NCI-H69 (cell line): Measurements from ENCODE around the gene ATCAY.
A peak's percentile ranks its signal among the peaks of the same experiment; 100 is the strongest.

Experiments used
- DNase-seq: peaks from one replicate; lab custom pipeline; 2025; lab: John Stamatoyannopoulos, UW

Gene ATCAY

DNA sequence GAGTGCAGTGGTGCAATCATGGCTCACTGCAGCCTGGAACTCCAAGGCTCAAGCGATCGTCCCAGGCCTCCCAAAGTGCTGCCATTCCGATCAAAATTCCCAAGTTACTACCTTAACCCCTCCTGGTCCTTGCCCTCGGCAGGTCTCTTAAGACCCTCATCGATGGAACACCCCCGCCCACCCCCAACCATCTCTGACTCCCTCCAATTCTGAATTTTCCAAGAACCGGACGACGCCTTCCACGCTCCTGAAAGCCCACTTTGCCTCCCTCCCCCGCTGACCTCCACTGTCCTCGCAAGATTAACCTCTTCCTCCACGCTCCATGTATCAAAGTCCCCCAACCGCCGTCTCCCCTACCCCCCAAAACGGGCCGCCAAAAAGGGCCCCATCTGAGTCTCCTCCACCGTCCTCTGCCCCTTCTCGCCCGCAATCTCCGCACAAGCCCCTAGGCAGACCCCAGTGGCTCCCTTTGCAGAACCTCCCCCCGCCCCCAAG is 89.9 kb downstream of the ATCAY start:
- DNase-seq: no peak

DNA sequence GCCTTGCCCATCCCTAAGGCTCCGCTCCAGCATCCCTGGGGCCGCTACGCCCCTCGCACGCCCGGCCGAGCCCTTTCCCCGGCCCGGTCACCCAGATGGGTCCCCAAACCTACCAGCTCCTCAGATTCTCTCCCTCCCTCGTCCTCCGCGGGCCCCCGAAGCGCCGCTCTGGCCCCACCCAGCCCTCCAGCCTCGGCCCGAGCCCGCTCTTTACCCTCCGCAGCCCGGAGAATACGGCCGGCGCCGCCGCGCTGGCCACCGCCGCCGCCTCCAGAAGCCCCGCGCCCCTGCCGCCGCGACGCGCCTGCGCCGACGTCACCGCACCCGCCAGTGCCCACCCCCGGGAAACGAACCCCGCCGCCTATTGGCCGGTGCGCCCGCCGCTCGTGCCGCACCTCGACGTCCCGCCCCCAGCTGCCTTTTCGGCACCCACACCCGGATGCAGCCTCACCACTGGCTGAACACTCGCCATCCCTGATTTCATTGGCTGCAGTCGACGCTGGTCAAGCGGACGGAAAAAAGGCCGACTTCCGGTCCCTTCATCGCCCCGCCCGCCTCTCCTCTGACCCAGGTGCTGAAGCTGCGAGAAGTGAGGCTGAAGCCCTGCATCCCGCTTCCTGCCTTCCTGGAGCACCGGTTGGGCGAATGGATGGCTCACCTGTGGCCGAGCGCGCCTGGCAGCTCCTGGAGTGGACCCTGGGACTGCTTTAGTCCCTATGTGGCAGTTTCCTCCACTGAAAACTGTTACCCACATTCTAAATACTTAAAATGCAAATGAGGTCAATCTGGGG is 90.5 kb downstream of the ATCAY start, which contains the start of gene DAPK3:
DAPK3 (minus strand) TSS at position 292 of the 791 bp plus-strand sequence. CDS start 1,364 bp downstream, outside the sequence.
- peak; percentile 99 for DNase-seq

- DNase-seq: no peak
Observed at GRCh38 chr19:3975144-3975543, 94.7 kb downstream of the ATCAY start.

DNA sequence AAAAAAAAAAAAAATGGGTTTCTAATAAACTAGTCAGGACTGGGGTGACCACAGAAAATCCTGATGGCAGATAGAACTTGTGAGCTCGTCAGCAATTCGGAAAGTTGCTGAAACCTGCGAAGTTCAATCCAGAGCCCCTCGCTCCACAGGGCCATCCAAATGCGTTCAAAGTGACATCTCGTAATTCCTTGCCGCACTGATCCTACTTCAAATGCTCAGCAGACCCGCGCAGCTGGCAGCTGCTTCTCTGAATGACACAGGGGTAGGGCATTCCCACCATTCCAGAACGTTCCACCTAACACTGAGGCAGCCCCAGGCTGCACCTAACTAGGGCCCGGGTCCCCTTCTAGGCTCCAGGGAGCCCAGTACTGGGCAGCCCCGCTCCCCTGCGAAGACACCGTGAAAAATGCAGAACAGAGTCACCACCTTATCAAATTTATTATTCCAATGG is 95.2 kb downstream of the ATCAY start:
- DNase-seq: no peak

DNA sequence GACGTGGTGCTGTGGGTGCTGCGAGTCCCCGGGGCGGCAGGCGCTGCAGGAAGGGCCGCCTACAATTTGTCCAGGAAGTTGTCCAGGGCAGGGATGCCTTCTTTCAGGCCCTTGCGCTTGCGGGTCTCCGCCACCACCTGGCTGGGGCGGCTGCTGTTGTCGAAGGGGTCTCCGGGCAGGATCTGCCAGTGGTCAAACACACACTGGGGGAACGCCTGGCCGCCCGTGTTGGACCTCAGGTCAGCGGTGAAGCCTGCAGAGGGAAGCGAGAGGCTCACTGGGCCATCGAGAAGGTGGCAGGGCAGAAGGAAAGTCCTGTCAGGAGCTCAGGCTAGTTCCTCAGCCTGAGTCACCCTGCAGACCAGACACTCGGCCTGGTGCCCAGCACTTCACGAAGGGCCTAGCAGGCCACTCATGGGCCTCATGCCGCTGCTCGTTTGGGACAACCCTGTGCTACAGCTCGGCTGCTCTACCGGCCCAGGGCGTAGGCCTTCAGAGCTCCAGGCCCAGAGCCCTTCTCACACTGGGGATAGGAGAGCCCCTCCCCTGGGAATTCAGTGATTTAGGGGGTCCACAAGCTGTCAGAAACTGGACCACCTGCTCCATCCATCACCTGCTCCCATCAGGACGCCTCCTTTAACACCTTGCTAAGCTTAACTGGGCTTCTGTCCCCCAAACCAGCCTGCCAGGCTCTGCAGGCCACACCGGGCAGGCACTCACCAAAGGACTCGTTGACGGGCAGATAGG is 96.2 kb downstream of the ATCAY start:
- DNase-seq: no peak
